DMS114 treated with DMSO at 0.1 percent for 48 hours (cell line): Measurements from ENCODE around the gene RAB8A.

Source experiments
- DNase-seq: peaks from one replicate; lab custom pipeline; 2025; ENCODE audit not compliant: unreplicated experiment; lab: John Stamatoyannopoulos, UW

Gene RAB8A

GRCh38 chr19:16139752-16140151, 28.1 kb downstream of the RAB8A start:
- no peak for DNase-seq

- DNase-seq: no peak
Measured at GRCh38 chr19:16141043-16141442, 29.4 kb downstream of the RAB8A start.

- DNase-seq: no peak
Measured at GRCh38 chr19:16142032-16142580, 30.4 kb downstream of the RAB8A start.

GRCh38 chr19:16143399-16144215, 31.9 kb downstream of the RAB8A start, which contains the start of gene HSH2D:
HSH2D (plus strand) TSS chr19:16143685; CDS start chr19:16148751, 5,066 bp downstream.
- DNase-seq: no peak

- DNase-seq: no peak
Measured at GRCh38 chr19:16144216-16144581, 32.5 kb downstream of the RAB8A start.

GRCh38 chr19:16146112-16146511, 34.4 kb downstream of the RAB8A start:
- DNase-seq: no peak

GRCh38 chr19:16148443-16149229, 36.9 kb downstream of the RAB8A start:
- no peak for DNase-seq

GRCh38 chr19:16153582-16154336, 42.1 kb downstream of the RAB8A start:
- no peak for DNase-seq

GRCh38 chr19:16154557-16154956, 42.9 kb downstream of the RAB8A start:
- no peak for DNase-seq

GRCh38 chr19:16155128-16155527, 43.4 kb downstream of the RAB8A start:
- DNase-seq: no peak

GRCh38 chr19:16156904-16157303, 45.2 kb downstream of the RAB8A start:
- no peak for DNase-seq

GRCh38 chr19:16157601-16158000, 45.9 kb downstream of the RAB8A start:
- no peak for DNase-seq

- no peak for DNase-seq
Measured at GRCh38 chr19:16159655-16160054, 48.0 kb downstream of the RAB8A start.

- DNase-seq: no peak
Measured at GRCh38 chr19:16160445-16160942, 48.8 kb downstream of the RAB8A start.

GRCh38 chr19:16160943-16161560, 49.4 kb downstream of the RAB8A start:
- DNase-seq: no peak

- DNase-seq: no peak
Measured at GRCh38 chr19:16161840-16162239, 50.2 kb downstream of the RAB8A start.

GRCh38 chr19:16164222-16164890, 52.7 kb downstream of the RAB8A start:
- DNase-seq: no peak

- no peak for DNase-seq
Measured at GRCh38 chr19:16166417-16166816, 54.7 kb downstream of the RAB8A start.

GRCh38 chr19:16167055-16167454, 55.4 kb downstream of the RAB8A start:
- no peak for DNase-seq

- no peak for DNase-seq
Measured at GRCh38 chr19:16168465-16169081, 56.9 kb downstream of the RAB8A start.
